Natural killer cell (primary cell): Measurements from ENCODE around the gene LAPTM4A. TPM values are rescaled to one million over a fixed set of nuclear protein-coding genes. Genes with fewer than 3 reads are reported as not detected.

Experiments
- ATAC-seq, 3 donors: fragments of 150-1000 bp in 2 of 3; fragments of 200-7000 bp in 1 of 3; cut with Tn5 transposase; 1 replicate in 1 of 3; 2 replicates in 2 of 3; pipeline ENCODE4 v1.10.0; 2021; ENCODE audit warnings: mild to moderate bottlenecking in 2 of 3, moderate library complexity in 2 of 3
- DNase-seq, 2 donors: peaks; one replicate each; pipeline versions ENCODE4 v3.0.0 to v3.0.0-alpha.2; 2013 to 2021; ENCODE audit warnings: mixed read lengths in 1 of 2
- H3K27ac ChIP-seq: one replicate; pipeline ENCODE4 v1.5.1; 2013; ENCODE audit warnings: mild to moderate bottlenecking, low read length
- H3K27me3 ChIP-seq: one replicate; pipeline ENCODE4 v1.6.1; 2013; ENCODE audit warnings: low read length; ENCODE audit not compliant: control insufficient read depth, insufficient read depth
- H3K36me3 ChIP-seq: one replicate; pipeline ENCODE4 v1.6.1; 2013; ENCODE audit warnings: low read length; ENCODE audit not compliant: control insufficient read depth, insufficient read depth
- H3K4me1 ChIP-seq: one replicate; pipeline ENCODE4 v1.6.1; 2013; ENCODE audit warnings: low read length; ENCODE audit not compliant: control insufficient read depth, insufficient read depth
- H3K4me3 ChIP-seq: one replicate; pipeline ENCODE4 v1.5.1; 2013; ENCODE audit warnings: low read length
- H3K9me3 ChIP-seq: one replicate; pipeline ENCODE4 v1.6.1; 2013; ENCODE audit warnings: low read length; ENCODE audit not compliant: control insufficient read depth, insufficient read depth
- H3K27ac Mint-ChIP-seq, 2 donors: one replicate each; pipeline ENCODE4 v1.8.0; 2022; ENCODE audit warnings: mild to moderate bottlenecking in 2 of 2, mixed read lengths in 2 of 2, moderate library complexity in 1 of 2
- H3K27me3 Mint-ChIP-seq, 2 donors: one replicate each; pipeline ENCODE4 v1.8.0; 2022; ENCODE audit warnings: low read depth in 2 of 2, mixed read lengths in 2 of 2
- H3K36me3 Mint-ChIP-seq: one replicate; pipeline ENCODE4 v1.8.0; 2022; ENCODE audit warnings: mixed read lengths
- H3K4me1 Mint-ChIP-seq, 2 donors: one replicate each; pipeline ENCODE4 v1.8.0; 2022; ENCODE audit warnings: mixed read lengths in 2 of 2
- H3K4me3 Mint-ChIP-seq: one replicate; pipeline ENCODE4 v1.8.0; 2022; ENCODE audit warnings: mild to moderate bottlenecking, moderate library complexity, mixed read lengths
- H3K9me3 Mint-ChIP-seq, 2 donors: one replicate each; pipeline ENCODE4 v1.8.0; 2022; ENCODE audit warnings: mixed read lengths in 2 of 2
- CTCF ChIP-seq: fragments of 200-600 bp; IDR thresholded peaks from one replicate; pipeline ENCODE4 v1.8.0; 2022; ENCODE audit warnings: antibody characterized with exemption
- WGBS: methylation state at CpG from one replicate; pipeline ENCODE4 v1.1.7; 2013; ENCODE audit warnings: missing lambda C conversion rate; ENCODE audit not compliant: insufficient coverage; 5-methylcytosine and 5-hydroxymethylcytosine counted together
- intact Hi-C: fragments of 100-400 bp; cut with micrococcal nuclease; formaldehyde crosslinking; loops from one replicate; pipeline ENCODE4 v1.14.2; 2022
- total RNA-seq, 4 donors: library from RNA; stranded (reverse); fragments of 120-200 nt in 1 of 4; gene quantifications; one replicate each; pipeline versions ENCODE4 v1.2.3 to v1.2.4, GENCODE V29; 2013 to 2022

The LAPTM4A gene
- total RNA-seq, 3 donors from 2014 or later (not counting 1 experiment from before 2014, with no cell fraction given), result 60.6 to 98.4 (median 75.0) TPM

GRCh38 chr2:20050646-20051531, 539 bp downstream of the LAPTM4A start:
- H3K4me3 ChIP-seq, result peak overlapping the region; percentile 90
- no peaks in the 10 kb centered on the region for H3K9me3 ChIP-seq
- DNase-seq (peak; percentile 31 to 57), ATAC-seq (peak in 2 of 3 donors; percentile 14 to 18)
- no peak overlapping the region for H3K4me3 Mint-ChIP-seq
- no peak for TF ChIP-seq CTCF
- H3K27ac Mint-ChIP-seq, result no peak overlapping the region
- H3K36me3 ChIP-seq, result no peaks in the 10 kb centered on the region
- peaks cover 14% of the 10 kb centered on the region for H3K4me1 ChIP-seq
- intact Hi-C loops, result loop anchor here (1.0 to 5.0 kb wide), 4 partner anchors 61 to 276 kb away; partner anchors contain the start of genes TTC32 and WDR35
- peaks cover 10% of the 10 kb centered on the region for H3K27me3 ChIP-seq
- H3K4me1 Mint-ChIP-seq, result peaks cover 5 to 26% of the 10 kb centered on the region in 2 donors
- peak overlapping the region; percentile 100 for H3K27ac ChIP-seq
- H3K36me3 Mint-ChIP-seq, result no peaks in the 10 kb centered on the region
- H3K9me3 Mint-ChIP-seq, result no peaks in the 10 kb centered on the region
- H3K27me3 Mint-ChIP-seq, result peaks cover 3 to 9% of the 10 kb centered on the region in 2 donors
- WGBS, result under 1% methylated on average over 46 of the region's 47 CpGs

- H3K4me3 ChIP-seq, result peak overlapping the region; percentile 90
- TF ChIP-seq CTCF, result no peak
- peaks cover 0 to 4% of the 10 kb centered on the region in 2 donors for H3K27me3 Mint-ChIP-seq
- no peaks in the 10 kb centered on the region for H3K9me3 ChIP-seq
- no peaks in the 10 kb centered on the region for H3K36me3 ChIP-seq
- H3K27me3 ChIP-seq, result peaks cover 10% of the 10 kb centered on the region
- H3K4me1 ChIP-seq, result peaks cover 14% of the 10 kb centered on the region
- H3K4me1 Mint-ChIP-seq, result peaks cover 5 to 26% of the 10 kb centered on the region in 2 donors
- H3K27ac Mint-ChIP-seq, result no peak overlapping the region
- no peak overlapping the region for H3K4me3 Mint-ChIP-seq
- intact Hi-C loops, result loop anchor here (1.0 to 5.0 kb wide), 3 partner anchors 60 to 277 kb away; partner anchors contain the start of gene WDR35
- ATAC-seq, result peak; percentile 12 to 47 (median 25)
- H3K27ac ChIP-seq, result peak overlapping the region; percentile 100
- no peaks in the 10 kb centered on the region for H3K36me3 Mint-ChIP-seq
- WGBS, result 2% methylated on average over 8 of the region's 10 CpGs
- H3K9me3 Mint-ChIP-seq, result no peaks in the 10 kb centered on the region
- peak; percentile 35 to 74 for DNase-seq
These were observed 1.3 kb downstream of the LAPTM4A start for GRCh38 chr2:20050104-20050645.

- H3K27me3 Mint-ChIP-seq, result no peaks in the 10 kb centered on the region
- no peaks in the 10 kb centered on the region for H3K36me3 ChIP-seq
- H3K27ac ChIP-seq, result peak overlapping the region; percentile 100
- peaks cover 10% of the 10 kb centered on the region for H3K27me3 ChIP-seq
- no peak for TF ChIP-seq CTCF
- no peaks in the 10 kb centered on the region for H3K9me3 Mint-ChIP-seq
- 8% methylated on average over 3 of the region's 4 CpGs for WGBS
- intact Hi-C loops, result loop anchor here (1.0 to 5.0 kb wide), 3 partner anchors 59 to 278 kb away; partner anchors contain the start of gene WDR35
- no peaks in the 10 kb centered on the region for H3K9me3 ChIP-seq
- H3K4me1 ChIP-seq, result peaks cover 14% of the 10 kb centered on the region
- ATAC-seq (no peak), DNase-seq (no peak)
- H3K36me3 Mint-ChIP-seq, result no peaks in the 10 kb centered on the region
- no peak overlapping the region for H3K4me3 Mint-ChIP-seq
- H3K4me3 ChIP-seq, result peak overlapping the region; percentile 90
- H3K27ac Mint-ChIP-seq, result no peak overlapping the region
- peaks cover 5 to 26% of the 10 kb centered on the region in 2 donors for H3K4me1 Mint-ChIP-seq
These were observed 1.8 kb downstream of the LAPTM4A start for GRCh38 chr2:20049637-20050036.
